H1 (cell line): Measurements from ENCODE around the gene CLIP4. TPM values are rescaled to one million over a fixed set of nuclear protein-coding genes. Genes with fewer than 3 reads are reported as not detected.

Source experiments
- CTCF ChIA-PET: fragments of 300-600 bp; sonication (Branson Sonifier 250); formaldehyde crosslinking; loops from one replicate; lab custom pipeline; 2021; ENCODE audit not compliant: partially characterized antibody; lab: Charles Lee
- POLR2A ChIA-PET: fragments of 300-600 bp; sonication (Branson Sonifier 250); formaldehyde crosslinking; loops from one replicate; lab custom pipeline; 2021; ENCODE audit warnings: inconsistent platforms; ENCODE audit not compliant: partially characterized antibody; lab: Charles Lee
- DNase-seq, 2 experiments: peaks; one replicate each; pipeline versions ENCODE4 v3.0.0 to v3.0.0-alpha.2; 2010 to 2022; ENCODE audit warnings: low spot score in 2 of 2, low read depth in 1 of 2, mixed read lengths in 1 of 2
- FAIRE-seq: peaks from 2 replicates; lab custom pipeline; 2011; peaks lifted over from hg19 to GRCh38; lab: Jason Lieb, UNC
- H2AFZ ChIP-seq: 2 replicates; pipeline ENCODE4 v1.8.1; 2012; ENCODE audit warnings: low read length, inconsistent platforms
- H2AK5ac ChIP-seq: 2 replicates; pipeline ENCODE4 v1.6.1; 2013; ENCODE audit warnings: low read depth, low read length
- H2BK120ac ChIP-seq: replicated peaks from 2 replicates; pipeline ENCODE3; 2013; ENCODE audit warnings: low read depth, low read length, inconsistent platforms
- H2BK12ac ChIP-seq: 2 replicates; pipeline ENCODE4 v1.6.1; 2013; ENCODE audit warnings: low read depth, low read length
- H2BK15ac ChIP-seq: 2 replicates; pipeline ENCODE4 v1.6.1; 2013; ENCODE audit warnings: low read length
- H2BK20ac ChIP-seq: 2 replicates; pipeline ENCODE4 v1.6.1; 2013; ENCODE audit warnings: low read length
- H2BK5ac ChIP-seq: 2 replicates; pipeline ENCODE4 v1.6.1; 2013; ENCODE audit warnings: low read depth, low read length
- H3K14ac ChIP-seq: 2 replicates; pipeline ENCODE4 v1.6.1; 2013; ENCODE audit warnings: inconsistent platforms; ENCODE audit not compliant: insufficient read length
- H3K18ac ChIP-seq: 2 replicates; pipeline ENCODE4 v1.6.1; 2013; ENCODE audit warnings: low read length; ENCODE audit errors: extremely low read depth
- H3K23ac ChIP-seq: 2 replicates; pipeline ENCODE4 v1.6.1; 2013; ENCODE audit warnings: inconsistent platforms; ENCODE audit not compliant: insufficient read length
- H3K23me2 ChIP-seq: 2 replicates; pipeline ENCODE4 v1.6.1; 2013; ENCODE audit warnings: low read depth, low read length
- H3K27ac ChIP-seq: 2 replicates; pipeline ENCODE4 v1.6.1; 2011; ENCODE audit warnings: low read depth, low read length, inconsistent platforms
- H3K27me3 ChIP-seq, 4 experiments: replicated peaks in 1 of 4; 1 replicate in 1 of 4; 2 replicates in 3 of 4; pipeline versions ENCODE4 v1.6.1 to v1.8.1; 2011 to 2013; ENCODE audit warnings: low read length in 3 of 4, mild to moderate bottlenecking in 3 of 4, inconsistent platforms in 2 of 4, mixed read lengths in 2 of 4, moderate library complexity in 1 of 4; ENCODE audit not compliant: control insufficient read depth in 3 of 4, insufficient read depth in 3 of 4; ENCODE audit errors: extremely low read depth in 1 of 4
- H3K36me3 ChIP-seq, 4 experiments: 2 replicates each; pipeline versions ENCODE4 v1.6.1 to v1.8.1; 2011 to 2013; ENCODE audit warnings: mild to moderate bottlenecking in 4 of 4, low read length in 3 of 4, moderate library complexity in 2 of 4, control low read depth in 1 of 4, inconsistent platforms in 1 of 4; ENCODE audit not compliant: insufficient read depth in 4 of 4, control insufficient read depth in 2 of 4
- H3K4ac ChIP-seq: replicated peaks from 2 replicates; pipeline ENCODE3; 2013; ENCODE audit warnings: low read length, low read depth, mixed read lengths, inconsistent platforms; ENCODE audit not compliant: insufficient read length
- H3K4me1 ChIP-seq, 4 experiments: replicated peaks in 1 of 4; 1 replicate in 1 of 4; 2 replicates in 3 of 4; pipeline versions ENCODE4 v1.6.1 to v1.8.1; 2011 to 2013; ENCODE audit warnings: low read length in 3 of 4, inconsistent platforms in 2 of 4, mixed read lengths in 1 of 4; ENCODE audit not compliant: insufficient read depth in 4 of 4, control insufficient read depth in 3 of 4
- H3K4me2 ChIP-seq, 2 experiments: 2 replicates each; pipeline versions ENCODE4 v1.6.1 to v1.8.1; 2011 to 2013; ENCODE audit warnings: low read depth in 2 of 2, low read length in 2 of 2, control low read depth in 1 of 2, inconsistent platforms in 1 of 2, mild to moderate bottlenecking in 1 of 2; ENCODE audit not compliant: insufficient read depth in 1 of 2
- H3K4me3 ChIP-seq, 4 experiments: fragments of 200-600, 300-600 bp in 1 of 4; sonication (generic), shearing (Covaris generic), sonication (Bioruptor Twin) in 1 of 4; 2 replicates each; pipeline versions ENCODE4 v1.5.1 to v1.8.1; 2011 to 2016; ENCODE audit warnings: low read length in 4 of 4, low read depth in 3 of 4, control low read depth in 2 of 4, inconsistent platforms in 2 of 4, mild to moderate bottlenecking in 2 of 4, mixed read lengths in 1 of 4, moderate library complexity in 1 of 4; ENCODE audit not compliant: insufficient read depth in 2 of 4; ENCODE audit errors: extremely low read depth in 1 of 4
- H3K56ac ChIP-seq: replicated peaks from 2 replicates; pipeline ENCODE3; 2013; ENCODE audit warnings: low read depth, mild to moderate bottlenecking, mixed read lengths, low read length, inconsistent platforms; ENCODE audit not compliant: insufficient read length
- H3K79me1 ChIP-seq: 2 replicates; pipeline ENCODE4 v1.6.1; 2013; ENCODE audit warnings: low read depth, low read length, control low read depth
- H3K79me2 ChIP-seq, 2 experiments: 2 replicates each; pipeline versions ENCODE4 v1.6.1 to v1.8.1; 2012 to 2013; ENCODE audit warnings: low read length in 2 of 2, mild to moderate bottlenecking in 2 of 2, inconsistent platforms in 1 of 2; ENCODE audit not compliant: insufficient read depth in 2 of 2, control insufficient read depth in 1 of 2
- H3K9ac ChIP-seq, 4 experiments: replicated peaks in 1 of 4; 1 replicate in 1 of 4; 2 replicates in 3 of 4; pipeline versions ENCODE4 v1.6.1 to v1.8.1; 2011 to 2013; ENCODE audit warnings: low read depth in 3 of 4, low read length in 3 of 4, control low read depth in 2 of 4, mild to moderate bottlenecking in 2 of 4, moderate library complexity in 2 of 4, inconsistent platforms in 1 of 4; ENCODE audit errors: extremely low read depth in 1 of 4
- H3K9me3 ChIP-seq, 2 experiments: 2 replicates each; pipeline versions ENCODE4 v1.6.1 to v1.8.1; 2012 to 2013; ENCODE audit warnings: mild to moderate bottlenecking in 2 of 2, moderate library complexity in 2 of 2, control low read depth in 1 of 2, inconsistent platforms in 1 of 2, low read depth in 1 of 2, low read length in 1 of 2, mixed read lengths in 1 of 2; ENCODE audit not compliant: insufficient read depth in 2 of 2
- H4K20me1 ChIP-seq, 2 experiments: replicated peaks in 1 of 2; 2 replicates each; pipeline versions ENCODE3 to v1.8.1; 2011 to 2013; ENCODE audit warnings: inconsistent platforms in 2 of 2, low read length in 2 of 2, mild to moderate bottlenecking in 1 of 2; ENCODE audit not compliant: insufficient read depth in 2 of 2, control insufficient read depth in 1 of 2
- H4K5ac ChIP-seq: 2 replicates; pipeline ENCODE4 v1.6.1; 2013; ENCODE audit warnings: low read length, low read depth, mixed read lengths, inconsistent platforms; ENCODE audit not compliant: insufficient read length
- H4K8ac ChIP-seq: 2 replicates; pipeline ENCODE4 v1.8.0; 2013; ENCODE audit warnings: mild to moderate bottlenecking, moderate library complexity, low read length, inconsistent platforms; ENCODE audit not compliant: insufficient read depth; ENCODE audit errors: extremely low read depth
- H4K91ac ChIP-seq: replicated peaks from 2 replicates; pipeline ENCODE3; 2013; ENCODE audit warnings: low read length, mixed read lengths, inconsistent platforms; ENCODE audit not compliant: insufficient read length
- BRCA1 ChIP-seq: IDR thresholded peaks from 2 replicates; pipeline ENCODE4 v1.6.1; 2012; ENCODE audit warnings: low read depth, low read length, improper control_type of control experiment
- CTBP2 ChIP-seq: IDR thresholded peaks from 2 replicates; pipeline ENCODE4 v1.7.0; 2011; ENCODE audit warnings: borderline replicate concordance, mild to moderate bottlenecking, moderate library complexity, mixed read lengths, low read length; ENCODE audit not compliant: insufficient read depth, insufficient read length
- GABPA ChIP-seq: IDR thresholded peaks from 2 replicates; pipeline ENCODE4 v1.6.1; 2011; ENCODE audit warnings: mild to moderate bottlenecking, low read length, moderate library complexity, borderline replicate concordance; ENCODE audit not compliant: insufficient read depth
- RBBP5 ChIP-seq: IDR thresholded peaks from 2 replicates; pipeline ENCODE4 v1.7.1; 2012; ENCODE audit warnings: low read depth, mild to moderate bottlenecking, inconsistent platforms, low read length, moderate library complexity, borderline replicate concordance
- ZNF274 ChIP-seq: IDR thresholded peaks from 2 replicates; pipeline ENCODE4 v1.7.0; 2012; ENCODE audit warnings: low read length, borderline replicate concordance; ENCODE audit errors: extremely low read depth
- WGBS, 2 experiments: shearing (Covaris generic) in 1 of 2; methylation state at CpG; one replicate each; pipeline versions ENCODE4 v1.1.6 to v1.1.7; 2013 to 2015; ENCODE audit warnings: low lambda C conversion rate in 2 of 2, mixed read lengths in 2 of 2, inconsistent platforms in 1 of 2, low coverage in 1 of 2, missing lambda C conversion rate in 1 of 2; ENCODE audit not compliant: insufficient replicate concordance in 2 of 2, insufficient coverage in 1 of 2, insufficient read length in 1 of 2; ENCODE audit errors: extremely low coverage in 1 of 2, missing lambda C conversion rate in 1 of 2; 5-methylcytosine and 5-hydroxymethylcytosine counted together
- polyA plus RNA-seq, 7 experiments: library from polyadenylated mRNA; depleted of rRNA in 3 of 7; stranded (reverse) in 5 of 7; unstranded in 2 of 7; fragments of >200 nt in 5 of 7; fragments of 200-250 nt in 2 of 7; gene quantifications; 1 replicate in 5 of 7; 2 replicates in 1 of 7; 4 replicates in 1 of 7; pipeline versions ENCODE4 v1.2.1 to v1.2.3, GENCODE V29; 2011 to 2013; ENCODE audit warnings: missing spikeins in 2 of 7, mixed read lengths in 2 of 7
- total RNA-seq: library from RNA; stranded (reverse); fragmentation: NEBNext Ultra II Directional; extraction: Animal tissue kit (Norgen Biotek cat#: 25700); gene quantifications from 2 replicates; pipeline ENCODE4 v1.2.1, GENCODE V29; 2021
- TF ChIP-seq, protein P1 (sequence below), 3 experiments: IDR thresholded peaks; 1 replicate in 2 of 3; 2 replicates in 1 of 3; pipeline versions ENCODE4 v1.5.1 to v1.6.1; 2011; ENCODE audit warnings: low read length in 3 of 3, mild to moderate bottlenecking in 3 of 3, inconsistent platforms in 2 of 3, low read depth in 1 of 3, moderate library complexity in 1 of 3; ENCODE audit not compliant: insufficient read depth in 1 of 3; ENCODE audit errors: control extremely low read depth in 1 of 3

Gene CLIP4
- total and polyA plus RNA-seq, 2 of the 8 experiments (the other 6 are each of a cell fraction or from before 2014, with no cell fraction given), result 0.08 to 0.09 TPM

DNA sequence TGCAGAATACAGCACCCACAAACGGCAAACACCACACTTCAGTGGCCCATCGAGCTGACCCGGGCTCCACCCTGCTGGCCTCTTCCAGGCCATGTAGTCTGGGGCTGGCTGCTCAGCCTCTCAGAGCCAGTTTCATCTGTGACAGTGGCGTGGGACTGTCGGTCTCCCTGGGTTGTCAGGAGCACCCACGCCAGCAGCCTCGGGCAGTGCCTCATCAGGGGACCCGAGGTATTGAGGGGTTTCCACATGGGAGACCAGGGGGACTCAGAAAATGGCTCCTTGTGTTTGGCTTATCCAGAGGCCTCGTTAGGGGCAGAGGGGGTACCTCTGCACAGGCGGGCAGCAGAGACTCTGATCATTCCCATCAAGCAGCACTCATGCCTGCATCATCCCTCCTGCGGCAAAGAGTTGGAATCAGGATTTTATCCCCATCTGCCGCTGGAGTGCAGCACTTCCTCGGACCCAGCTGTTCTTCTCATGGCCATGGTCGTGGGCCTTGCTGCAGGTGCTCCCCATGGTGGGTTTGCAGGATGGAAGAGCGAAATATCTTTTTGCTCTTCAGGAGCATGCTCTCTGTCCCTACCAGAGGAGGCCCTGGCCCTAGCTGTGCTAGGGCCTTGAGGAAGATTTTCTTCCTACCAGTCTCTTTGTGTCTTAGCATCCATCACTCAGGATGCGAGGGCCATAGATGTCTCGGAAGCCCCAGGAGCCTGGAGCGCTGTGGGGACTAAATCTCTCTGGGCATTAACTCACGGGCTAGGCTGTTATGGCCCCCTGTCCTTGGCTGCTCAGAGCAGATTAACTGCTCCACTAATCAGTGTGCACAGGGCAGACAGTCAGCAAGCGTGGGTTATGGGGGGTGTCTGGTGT is 100.8 kb downstream of the CLIP4 start:
- Histone ChIP-seq H3K14ac (no peak overlapping the region), H2AK5ac (no peak overlapping the region), H2BK12ac (no peak overlapping the region), H2BK15ac (no peak overlapping the region), H3K23ac (no peak overlapping the region), H3K9me3 (no peaks in the 10 kb centered on the region), H2BK120ac (no peak overlapping the region), H4K20me1 (peaks cover 0 to 8% of the 10 kb centered on the region in 2 experiments), H4K5ac (no peak overlapping the region), H4K91ac (no peak overlapping the region), H3K4me2 (no peak overlapping the region), H3K56ac (no peak overlapping the region), H3K36me3 (no peaks in the 10 kb centered on the region), H3K9ac (no peak overlapping the region), H3K79me2 (no peaks in the 10 kb centered on the region), H2BK20ac (no peak overlapping the region), H2AFZ (no peak overlapping the region), H3K27me3 (no peaks in the 10 kb centered on the region), H3K4me1 (peaks cover 0 to 4% (median 0%) of the 10 kb centered on the region in 4 experiments; a peak in 2 of 7 replicates), H3K4me3 (no peak overlapping the region), H2BK5ac (no peak overlapping the region), H3K23me2 (peaks cover 8% of the 10 kb centered on the region), H4K8ac (no peak overlapping the region; the same call in 1 of the 2 replicates), H3K4ac (no peak overlapping the region), H3K79me1 (no peaks in the 10 kb centered on the region), H3K18ac (no peak overlapping the region), H3K27ac (no peak overlapping the region)
- TF ChIP-seq ZNF274 (no peak), RBBP5 (no peak), GABPA (no peak), BRCA1 (no peak), CTBP2 (no peak)
- TF ChIP-seq, protein P1, sequence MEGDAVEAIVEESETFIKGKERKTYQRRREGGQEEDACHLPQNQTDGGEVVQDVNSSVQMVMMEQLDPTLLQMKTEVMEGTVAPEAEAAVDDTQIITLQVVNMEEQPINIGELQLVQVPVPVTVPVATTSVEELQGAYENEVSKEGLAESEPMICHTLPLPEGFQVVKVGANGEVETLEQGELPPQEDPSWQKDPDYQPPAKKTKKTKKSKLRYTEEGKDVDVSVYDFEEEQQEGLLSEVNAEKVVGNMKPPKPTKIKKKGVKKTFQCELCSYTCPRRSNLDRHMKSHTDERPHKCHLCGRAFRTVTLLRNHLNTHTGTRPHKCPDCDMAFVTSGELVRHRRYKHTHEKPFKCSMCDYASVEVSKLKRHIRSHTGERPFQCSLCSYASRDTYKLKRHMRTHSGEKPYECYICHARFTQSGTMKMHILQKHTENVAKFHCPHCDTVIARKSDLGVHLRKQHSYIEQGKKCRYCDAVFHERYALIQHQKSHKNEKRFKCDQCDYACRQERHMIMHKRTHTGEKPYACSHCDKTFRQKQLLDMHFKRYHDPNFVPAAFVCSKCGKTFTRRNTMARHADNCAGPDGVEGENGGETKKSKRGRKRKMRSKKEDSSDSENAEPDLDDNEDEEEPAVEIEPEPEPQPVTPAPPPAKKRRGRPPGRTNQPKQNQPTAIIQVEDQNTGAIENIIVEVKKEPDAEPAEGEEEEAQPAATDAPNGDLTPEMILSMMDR (IDR thresholded peaks at IDR 0.05; ENCODE audit: control extremely low read depth in 1 of 3, insufficient read depth in 1 of 3, low read depth in 1 of 3, low read length in 3 of 3), result no peak
- 86% methylated on average over 20 of the region's 20 CpGs; no CpG with 5 or more reads in 1 of the 2 experiments for WGBS, 2 experiments
- CTCF ChIA-PET, result interaction anchor here (0.6 to 0.9 kb wide), 2 partner anchors 23 to 809 kb away, joined by 3 to 4 read pairs; no protein-coding TSS in a partner anchor
- DNase-seq (peak in 1 of 2 experiments; percentile 33), FAIRE-seq (no peak)
- POLR2A ChIA-PET, result no interaction called here
